ENCODE data around the gene KLHL24. TPM values are rescaled to one million over a fixed set of nuclear protein-coding genes. Genes with fewer than 3 reads are reported as not detected.
A peak's percentile ranks its signal among the peaks of the same experiment; 100 is the strongest.
"Not testable (repeated sequence)": the region's sequence is repeated elsewhere in the genome, so short reads cannot be mapped to it uniquely, and the experiment has no call there.

KLHL24 gene
- total RNA-seq, 4 donors from 2014 or later = 163 to 320 (median 214) TPM

GRCh38 chr3:183635107-183635430 is 354 bp upstream of the KLHL24 start:
- no peak for TF ChIP-seq POLR2A (IDR thresholded peaks at IDR 0.05)
- TF ChIP-seq, protein P1, sequence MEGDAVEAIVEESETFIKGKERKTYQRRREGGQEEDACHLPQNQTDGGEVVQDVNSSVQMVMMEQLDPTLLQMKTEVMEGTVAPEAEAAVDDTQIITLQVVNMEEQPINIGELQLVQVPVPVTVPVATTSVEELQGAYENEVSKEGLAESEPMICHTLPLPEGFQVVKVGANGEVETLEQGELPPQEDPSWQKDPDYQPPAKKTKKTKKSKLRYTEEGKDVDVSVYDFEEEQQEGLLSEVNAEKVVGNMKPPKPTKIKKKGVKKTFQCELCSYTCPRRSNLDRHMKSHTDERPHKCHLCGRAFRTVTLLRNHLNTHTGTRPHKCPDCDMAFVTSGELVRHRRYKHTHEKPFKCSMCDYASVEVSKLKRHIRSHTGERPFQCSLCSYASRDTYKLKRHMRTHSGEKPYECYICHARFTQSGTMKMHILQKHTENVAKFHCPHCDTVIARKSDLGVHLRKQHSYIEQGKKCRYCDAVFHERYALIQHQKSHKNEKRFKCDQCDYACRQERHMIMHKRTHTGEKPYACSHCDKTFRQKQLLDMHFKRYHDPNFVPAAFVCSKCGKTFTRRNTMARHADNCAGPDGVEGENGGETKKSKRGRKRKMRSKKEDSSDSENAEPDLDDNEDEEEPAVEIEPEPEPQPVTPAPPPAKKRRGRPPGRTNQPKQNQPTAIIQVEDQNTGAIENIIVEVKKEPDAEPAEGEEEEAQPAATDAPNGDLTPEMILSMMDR (IDR thresholded peaks at IDR 0.05) = no peak
- peak overlapping the region in 2 of 3 donors; percentile 98 to 100 for H3K4me3 ChIP-seq (replicated peaks in 1 of 3)
- no peaks in the 10 kb centered on the region for H3K9me3 ChIP-seq
- no peak for DNase-seq
- intact Hi-C loops (cut with DNase I) = loop anchor here (5.0 kb wide), 1 partner anchor 62 kb away; the partner anchor contains the start of gene YEATS2
- H3K27ac ChIP-seq = peak overlapping the region; percentile 99 to 100 (median 100)
- H3K36me3 ChIP-seq = no peaks in the 10 kb centered on the region
- peaks cover 20 to 26% of the 10 kb centered on the region in 2 donors for H3K4me1 ChIP-seq
- WGBS, 2 donors = 2 to 4% methylated on average over 9 of the region's 9 CpGs
- no peaks in the 10 kb centered on the region for H3K27me3 ChIP-seq

- intact Hi-C loops (cut with DNase I) = loop anchor here (5.0 kb wide), 1 partner anchor 61 kb away; the partner anchor contains the start of gene YEATS2
- DNase-seq = peak; percentile 97 to 98
- 0 to 1% methylated on average over 23 to 26 of the region's 84 CpGs for WGBS, 2 donors
These were observed 1.0 kb downstream of the KLHL24 start for GRCh38 chr3:183636221-183637105.

GRCh38 chr3:183637106-183637486 is 1.7 kb downstream of the KLHL24 start:
- TF ChIP-seq POLR2A (IDR thresholded peaks at IDR 0.05) = no peak
- TF ChIP-seq, protein P1 (IDR thresholded peaks at IDR 0.05) = no peak
- Histone ChIP-seq H3K27me3 (no peaks in the 10 kb centered on the region), H3K4me1 (peaks cover 27 to 30% of the 10 kb centered on the region in 2 donors), H3K4me3 (replicated peaks in 1 of 3) (peak overlapping the region; percentile 73 to 100 (median 77)), H3K9me3 (no peaks in the 10 kb centered on the region), H3K27ac (peak overlapping the region; percentile 99 to 100 (median 100)), H3K36me3 (no peaks in the 10 kb centered on the region)
- WGBS, 2 donors = 29% methylated on average over 6 of the region's 6 CpGs
- no peak for DNase-seq
- intact Hi-C loops (cut with DNase I) = loop anchor here (5.0 kb wide), 1 partner anchor 60 kb away; the partner anchor contains the start of gene YEATS2

More at GRCh38 chr3:183636221-183637105, 1.0 kb downstream of the KLHL24 start:
- peaks cover 21 to 26% of the 10 kb centered on the region in 2 donors for H3K4me1 ChIP-seq
- peak overlapping the region; percentile 99 to 100 (median 100) for H3K27ac ChIP-seq
- no peaks in the 10 kb centered on the region for H3K36me3 ChIP-seq
- H3K27me3 ChIP-seq = no peaks in the 10 kb centered on the region
- H3K9me3 ChIP-seq = no peaks in the 10 kb centered on the region
- peak overlapping the region; percentile 77 to 100 (median 98) for H3K4me3 ChIP-seq (replicated peaks in 1 of 3)
- peak; percentile 25 to 89 for TF ChIP-seq POLR2A (IDR thresholded peaks at IDR 0.05)
- TF ChIP-seq, protein P1 (IDR thresholded peaks at IDR 0.05) = no peak

GRCh38 chr3:183637633-183638032 is 2.2 kb downstream of the KLHL24 start:
- DNase-seq = peak in 1 of 2 donors; percentile 20
- peak overlapping the region; percentile 99 to 100 (median 100) for H3K27ac ChIP-seq
- H3K4me1 ChIP-seq = peaks cover 27 to 30% of the 10 kb centered on the region in 2 donors
- H3K27me3 ChIP-seq; H3K36me3 ChIP-seq; H3K4me3 ChIP-seq (replicated peaks in 1 of 3); H3K9me3 ChIP-seq: not testable (repeated sequence)
- WGBS, 2 donors = 80 to 81% methylated on average over 13 to 14 of the region's 14 CpGs
- intact Hi-C loops (cut with DNase I) = loop anchor here (5.0 kb wide), 1 partner anchor 60 kb away; the partner anchor contains the start of gene YEATS2

DNA sequence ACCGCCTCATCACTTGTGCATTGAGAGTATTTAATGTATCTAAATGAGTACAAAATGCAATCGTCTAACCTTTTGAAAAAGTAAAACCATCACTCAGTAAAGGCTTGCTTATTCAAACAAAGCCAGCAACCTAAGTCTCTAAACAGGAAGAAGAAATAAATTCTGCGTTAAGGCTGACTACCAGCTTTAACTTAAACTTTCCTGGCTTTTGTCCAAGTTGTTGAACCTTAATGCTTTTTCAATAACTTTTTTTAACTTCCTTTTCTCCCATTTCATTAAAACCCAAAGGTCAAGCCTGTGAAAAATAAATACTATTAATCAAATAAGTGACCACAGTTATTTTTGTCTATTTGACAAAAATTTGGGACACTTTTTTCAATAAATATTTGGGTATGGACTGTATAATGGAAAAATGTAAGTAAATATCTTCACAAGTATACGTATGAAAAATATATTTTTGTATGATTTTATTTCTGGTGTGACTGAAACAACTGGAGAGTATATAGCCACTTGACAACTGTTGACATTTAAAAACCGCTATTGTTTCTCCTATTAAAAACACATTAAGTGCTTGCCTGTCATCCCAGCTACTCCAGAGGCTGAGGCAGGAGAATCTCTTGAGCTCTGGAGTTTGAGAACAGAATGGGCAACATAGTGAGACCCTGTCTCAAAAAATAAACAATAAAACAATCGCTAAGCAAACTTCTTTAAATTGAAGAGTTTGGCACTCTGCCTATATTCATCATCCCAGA is 2.9 kb downstream of the KLHL24 start:
- 49 to 59% methylated on average over 6 of the region's 6 CpGs for WGBS, 2 donors

GRCh38 chr3:183640635-183641034 is 5.2 kb downstream of the KLHL24 start:
- H3K27ac ChIP-seq; H3K4me3 ChIP-seq (replicated peaks in 1 of 3); H3K36me3 ChIP-seq; intact Hi-C loops (cut with DNase I); H3K9me3 ChIP-seq; H3K27me3 ChIP-seq; DNase-seq: not testable (repeated sequence)
- H3K4me1 ChIP-seq = peaks cover 31 to 33% of the 10 kb centered on the region in 2 donors
- WGBS, 2 donors = 89 to 97% methylated on average over 11 of the region's 11 CpGs

More for the DNA sequence above, 2.9 kb downstream of the KLHL24 start:
- peak overlapping the region; percentile 99 to 100 (median 100) for H3K27ac ChIP-seq
- peaks cover 33 to 35% of the 10 kb centered on the region in 2 donors for H3K4me1 ChIP-seq
- H3K4me3 ChIP-seq (replicated peaks in 1 of 3) = no peak overlapping the region
- H3K36me3 ChIP-seq = no peaks in the 10 kb centered on the region
- intact Hi-C loops (cut with DNase I) = loop anchor here (5.0 kb wide), 1 partner anchor 59 kb away; the partner anchor contains the start of gene YEATS2
- DNase-seq = no peak
- H3K27me3 ChIP-seq = no peaks in the 10 kb centered on the region
- H3K9me3 ChIP-seq = no peaks in the 10 kb centered on the region
- TF ChIP-seq, protein P1 (IDR thresholded peaks at IDR 0.05) = no peak
- TF ChIP-seq POLR2A (IDR thresholded peaks at IDR 0.05) = no peak

Measured in thyroid gland (tissue), 4 donors.